ENCODE measurements around the gene IFRD2. TPM values are rescaled to one million over a fixed set of nuclear protein-coding genes. Genes with fewer than 3 reads are reported as not detected.

Gene IFRD2
- total and polyA plus RNA-seq, 2 of the 13 experiments (the other 11 are each of a cell fraction or from before 2014, with no cell fraction given): 32.8 to 96.1 TPM

GRCh38 chr3:50321336-50322114 lies 29.3 kb upstream of the IFRD2 start (continued):
- TF ChIP-seq EEA1 (CRISPR knock-in tag; IDR thresholded peaks at IDR 0.05; ENCODE audit: borderline replicate concordance) (no peak), REPIN1 (CRISPR knock-in tag; IDR thresholded peaks at IDR 0.05; ENCODE audit: borderline replicate concordance, low read depth) (peak; percentile 48; the same call in 1 of the 2 replicates), SAP130 (CRISPR knock-in tag; IDR thresholded peaks at IDR 0.05; ENCODE audit: low read depth) (peak; percentile 58; the same call in 1 of the 2 replicates), FOXO1 (CRISPR knock-in tag; IDR thresholded peaks at IDR 0.05) (no peak), TFAP4 (IDR thresholded peaks at IDR 0.05; ENCODE audit: borderline replicate concordance, low read depth) (0 out of 2 replicates have a peak, but pooled peaks have one; percentile 15), ZNF883 (CRISPR knock-in tag; IDR thresholded peaks at IDR 0.05; ENCODE audit: not compliant biosample characterization) (no peak), ESRRA (CRISPR knock-in tag; IDR thresholded peaks at IDR 0.05; ENCODE audit: low read depth) (0 out of 2 replicates have a peak, but pooled peaks have one; percentile 37), RXRA (CRISPR knock-in tag; IDR thresholded peaks at IDR 0.05) (peak; percentile 84), ZNF224 (CRISPR knock-in tag; IDR thresholded peaks at IDR 0.05) (no peak), ZNF749 (CRISPR knock-in tag; IDR thresholded peaks at IDR 0.05; ENCODE audit: borderline replicate concordance) (peak; percentile 17; the same call in 1 of the 2 replicates), HHEX (CRISPR knock-in tag; IDR thresholded peaks at IDR 0.05) (no peak), ZNF530 (CRISPR knock-in tag; IDR thresholded peaks at IDR 0.05; ENCODE audit: low read depth) (no peak), HCFC1 (IDR thresholded peaks at IDR 0.05; ENCODE audit: low read depth, low read length) (no peak; the same call in 1 of the 2 replicates), RBM39 (IDR thresholded peaks at IDR 0.05; ENCODE audit: low read depth, low read length, poor library complexity, severe bottlenecking) (peak; percentile 19), TGIF2 (CRISPR knock-in tag; IDR thresholded peaks at IDR 0.05) (no peak), WIZ (CRISPR knock-in tag; IDR thresholded peaks at IDR 0.05) (no peak), BRF2 (CRISPR knock-in tag; IDR thresholded peaks at IDR 0.05) (0 out of 2 replicates have a peak, but pooled peaks have one; percentile 3), ZNF510 (CRISPR knock-in tag; IDR thresholded peaks at IDR 0.05; ENCODE audit: low read depth) (no peak), HNF1A (IDR thresholded peaks at IDR 0.05; ENCODE audit: low read depth) (no peak; the same call in 1 of the 2 replicates), HNF1A (CRISPR knock-in tag; IDR thresholded peaks at IDR 0.05; ENCODE audit: borderline replicate concordance) (peak; percentile 42; the same call in 1 of the 2 replicates), IKZF5 (CRISPR knock-in tag; IDR thresholded peaks at IDR 0.05) (no peak), NFE2 (CRISPR knock-in tag; IDR thresholded peaks at IDR 0.05) (no peak), JDP2 (CRISPR knock-in tag; IDR thresholded peaks at IDR 0.05; ENCODE audit: borderline replicate concordance) (no peak)

All from HepG2 (cell line).